CD4-positive, alpha-beta T cell treated with Interleukin-21 for 1 hour (primary cell): Measurements from ENCODE around the gene PKNOX2.

Source experiments
- DNase-seq: peaks from one replicate; pipeline ENCODE4 v3.0.0-alpha.2; 2020

PKNOX2 gene

GRCh38 chr11:125289419-125290098 lies 125.0 kb downstream of the PKNOX2 start:
- no peak for DNase-seq

- no peak for DNase-seq
These were observed 125.7 kb downstream of the PKNOX2 start for GRCh38 chr11:125290263-125290662.

- no peak for DNase-seq
These were observed 127.5 kb downstream of the PKNOX2 start for GRCh38 chr11:125292100-125292499.

GRCh38 chr11:125293596-125293995 lies 129.0 kb downstream of the PKNOX2 start:
- DNase-seq = no peak

DNA sequence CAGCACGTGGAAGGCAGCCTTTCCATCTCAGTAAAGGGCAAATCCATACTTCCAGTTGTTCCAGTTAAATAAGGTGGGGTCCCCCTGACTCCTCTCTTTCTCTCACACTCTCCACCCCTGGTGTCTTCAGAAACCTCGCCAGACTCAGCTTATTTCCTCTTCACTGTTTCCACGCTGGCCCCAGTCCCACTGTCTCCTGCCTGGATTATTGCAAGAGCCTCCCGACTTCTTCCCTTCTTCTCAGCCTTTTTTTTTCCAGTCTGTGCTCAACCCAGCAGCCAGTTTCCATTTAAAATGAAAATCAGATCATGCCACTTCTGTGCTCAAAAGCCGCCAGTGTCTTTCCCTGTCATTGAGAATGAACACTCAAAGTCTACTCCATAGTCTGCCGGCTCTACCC lies 131.4 kb downstream of the PKNOX2 start:
- no peak for DNase-seq

DNA sequence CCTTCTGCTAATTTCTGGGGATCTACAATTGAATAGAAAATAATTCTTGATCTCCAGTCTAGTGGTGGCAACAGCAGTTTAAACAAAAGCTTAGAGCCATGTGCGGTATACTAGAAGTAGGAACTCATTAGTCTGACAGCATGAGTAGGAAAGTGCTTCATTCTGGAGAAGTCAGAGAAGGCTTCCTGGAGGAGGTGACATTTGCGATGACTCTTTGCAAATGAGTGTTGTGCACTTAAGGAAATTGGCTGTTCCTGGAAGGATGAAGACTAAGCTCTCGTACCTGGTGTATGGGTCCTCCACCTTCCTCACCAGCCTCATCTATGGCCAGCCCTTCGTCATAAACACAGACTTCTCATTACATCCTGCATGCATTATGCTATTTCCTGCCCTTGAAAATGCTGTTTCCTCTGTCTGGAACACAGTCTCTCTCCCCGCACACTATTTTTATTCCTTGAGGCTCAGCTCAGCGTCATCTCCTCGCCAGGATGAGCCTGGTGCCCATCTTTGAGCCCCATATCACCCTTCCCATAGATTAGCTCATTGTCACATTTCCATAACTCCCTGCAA lies 132.9 kb downstream of the PKNOX2 start:
- DNase-seq = no peak

GRCh38 chr11:125299061-125299615 lies 134.6 kb downstream of the PKNOX2 start:
- DNase-seq = no peak

DNA sequence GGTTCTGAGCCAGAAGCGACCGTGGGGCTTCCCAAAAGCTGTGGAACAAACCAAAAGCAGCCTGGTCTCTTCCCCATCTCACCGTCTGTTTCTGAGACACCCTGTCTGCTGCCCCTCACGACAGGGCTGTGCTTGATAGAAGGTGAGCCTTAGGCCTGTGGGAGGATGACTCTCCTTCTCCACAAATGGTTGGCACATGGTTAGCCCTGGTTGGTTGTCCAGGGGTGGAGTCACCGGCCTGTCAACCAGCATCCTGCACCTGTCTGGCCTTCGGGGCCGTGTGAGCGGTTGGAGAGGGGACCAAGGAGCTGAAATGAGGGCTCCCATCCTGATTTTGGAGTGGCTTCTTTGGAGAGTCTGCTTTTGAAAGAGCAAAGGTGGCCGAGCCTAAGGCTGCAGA lies 135.3 kb downstream of the PKNOX2 start:
- DNase-seq = no peak

DNA sequence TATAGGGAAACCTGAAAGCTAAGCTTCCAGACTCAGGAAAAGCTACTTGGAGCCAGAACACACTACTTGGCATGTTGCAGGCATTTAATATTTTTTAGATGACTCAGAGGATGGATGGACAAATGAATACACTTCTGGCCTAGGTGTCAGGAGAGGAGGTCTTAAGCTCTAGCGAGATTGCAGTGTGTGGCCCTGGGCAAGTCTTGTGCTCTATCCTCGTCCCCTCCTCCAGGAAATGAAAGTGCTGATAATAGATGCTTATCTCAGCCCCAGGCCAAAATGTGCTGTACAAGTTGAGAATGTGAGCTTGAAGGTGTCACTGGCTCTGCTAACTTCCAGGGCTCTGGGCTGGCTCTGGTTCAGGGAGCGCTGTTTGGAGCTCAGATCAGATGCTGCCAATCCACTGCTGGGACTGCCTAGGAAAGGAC lies 136.3 kb downstream of the PKNOX2 start:
- no peak for DNase-seq

- no peak for DNase-seq
These were observed 136.8 kb downstream of the PKNOX2 start for GRCh38 chr11:125301346-125301745.

- no peak for DNase-seq
These were observed 138.6 kb downstream of the PKNOX2 start for GRCh38 chr11:125303186-125303585.

DNA sequence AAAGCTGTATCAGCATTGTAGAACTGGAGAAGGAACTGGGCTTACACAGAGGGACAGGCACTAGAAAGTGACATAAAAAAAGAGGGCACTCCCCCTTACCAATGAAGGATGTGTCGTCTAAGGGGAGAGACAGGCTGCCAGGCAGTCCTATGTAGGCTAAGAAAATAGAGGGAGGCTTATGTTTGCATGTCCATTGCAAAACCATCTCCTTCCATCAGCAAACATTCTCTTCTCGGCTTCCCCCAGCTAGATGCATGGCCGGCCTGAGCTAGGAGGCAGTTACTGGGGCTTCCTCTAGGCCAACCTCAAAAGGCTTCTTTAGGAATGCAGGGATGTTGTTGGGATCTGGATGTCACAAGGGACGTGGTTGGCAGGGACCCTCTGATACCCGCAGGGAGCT lies 139.1 kb downstream of the PKNOX2 start:
- DNase-seq = no peak

DNA sequence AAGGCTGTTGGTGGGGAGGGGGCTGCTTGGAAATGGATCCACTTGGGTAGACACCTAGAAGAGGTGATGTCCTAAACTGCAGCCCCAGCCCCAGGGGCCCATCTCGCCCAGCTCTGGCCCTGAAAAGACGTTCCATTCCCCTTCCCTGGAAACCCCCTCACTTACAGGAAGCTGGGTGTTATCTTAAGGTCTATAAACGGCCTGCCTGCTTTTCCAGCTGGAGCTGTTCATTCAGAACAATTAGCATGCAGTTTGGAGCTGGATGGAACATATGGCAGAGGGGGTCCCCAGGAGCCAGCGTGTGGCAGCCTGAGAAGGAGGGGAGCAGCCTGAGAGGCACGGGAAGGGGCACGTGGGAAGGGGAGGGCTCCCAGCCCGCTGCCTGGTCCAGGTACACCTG lies 139.6 kb downstream of the PKNOX2 start:
- no peak for DNase-seq

- DNase-seq = no peak
These were observed 140.3 kb downstream of the PKNOX2 start for GRCh38 chr11:125304876-125305275.

GRCh38 chr11:125305345-125305744 lies 140.8 kb downstream of the PKNOX2 start:
- DNase-seq = no peak

- no peak for DNase-seq
These were observed 141.9 kb downstream of the PKNOX2 start for GRCh38 chr11:125306476-125306875.

DNA sequence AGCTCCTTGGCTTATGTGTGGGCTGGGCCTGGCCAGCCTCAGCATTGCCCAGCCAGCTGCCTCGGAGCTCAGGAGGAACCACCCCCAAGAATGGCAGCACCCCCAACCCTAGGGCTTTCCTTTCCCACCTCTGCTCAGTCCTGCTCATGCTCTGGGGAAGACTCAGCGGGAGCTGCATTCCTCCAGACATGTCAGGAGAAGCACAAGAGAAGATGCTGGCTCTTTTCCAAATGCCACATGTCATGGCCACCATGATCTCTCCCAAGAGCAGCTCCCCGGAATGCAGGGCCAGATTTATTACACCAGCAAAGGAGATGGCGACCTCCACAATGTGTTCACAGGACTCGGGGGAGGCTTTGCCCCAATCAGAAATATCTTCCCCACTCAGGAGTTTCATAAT lies 143.7 kb downstream of the PKNOX2 start:
- no peak for DNase-seq

DNA sequence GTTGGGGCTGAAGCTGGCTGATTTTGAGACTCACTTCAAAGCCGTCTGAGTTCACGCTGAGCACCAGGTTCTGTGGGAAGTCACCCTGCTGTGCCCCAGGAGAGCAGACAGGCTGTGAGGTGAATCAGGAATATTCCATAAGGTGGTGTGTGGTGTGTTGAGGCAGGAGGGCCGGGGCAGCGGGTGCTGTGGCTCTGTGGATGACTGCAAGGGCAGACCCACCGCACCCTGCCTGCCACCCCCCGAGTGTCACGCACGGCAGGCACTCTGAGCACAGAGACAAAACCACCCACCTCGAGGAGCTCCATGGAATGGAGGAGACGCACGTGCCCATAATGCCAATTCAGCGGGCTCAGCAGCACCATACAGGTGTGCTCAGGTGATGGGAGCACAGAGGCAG lies 147.8 kb downstream of the PKNOX2 start:
- no peak for DNase-seq

DNA sequence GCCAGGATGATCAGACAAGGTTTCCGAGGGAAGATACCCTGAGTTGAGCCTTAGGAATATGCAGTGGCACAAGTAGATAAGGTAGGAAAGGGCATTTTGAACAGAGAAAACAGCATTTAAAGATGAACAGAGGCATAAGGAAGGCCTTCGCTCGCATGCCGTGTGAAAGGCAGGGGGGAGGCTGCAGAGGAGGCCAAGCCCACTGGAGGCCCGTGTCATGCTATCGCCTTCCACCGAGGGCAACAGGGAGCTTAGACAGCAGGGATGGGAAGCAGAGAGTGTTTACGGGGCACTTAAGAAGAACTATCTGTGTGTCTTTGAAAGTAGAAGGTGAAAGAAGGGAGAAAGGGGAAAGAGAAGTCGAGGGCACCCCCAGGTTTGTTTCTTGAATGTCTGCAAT lies 148.3 kb downstream of the PKNOX2 start:
- DNase-seq = no peak

DNA sequence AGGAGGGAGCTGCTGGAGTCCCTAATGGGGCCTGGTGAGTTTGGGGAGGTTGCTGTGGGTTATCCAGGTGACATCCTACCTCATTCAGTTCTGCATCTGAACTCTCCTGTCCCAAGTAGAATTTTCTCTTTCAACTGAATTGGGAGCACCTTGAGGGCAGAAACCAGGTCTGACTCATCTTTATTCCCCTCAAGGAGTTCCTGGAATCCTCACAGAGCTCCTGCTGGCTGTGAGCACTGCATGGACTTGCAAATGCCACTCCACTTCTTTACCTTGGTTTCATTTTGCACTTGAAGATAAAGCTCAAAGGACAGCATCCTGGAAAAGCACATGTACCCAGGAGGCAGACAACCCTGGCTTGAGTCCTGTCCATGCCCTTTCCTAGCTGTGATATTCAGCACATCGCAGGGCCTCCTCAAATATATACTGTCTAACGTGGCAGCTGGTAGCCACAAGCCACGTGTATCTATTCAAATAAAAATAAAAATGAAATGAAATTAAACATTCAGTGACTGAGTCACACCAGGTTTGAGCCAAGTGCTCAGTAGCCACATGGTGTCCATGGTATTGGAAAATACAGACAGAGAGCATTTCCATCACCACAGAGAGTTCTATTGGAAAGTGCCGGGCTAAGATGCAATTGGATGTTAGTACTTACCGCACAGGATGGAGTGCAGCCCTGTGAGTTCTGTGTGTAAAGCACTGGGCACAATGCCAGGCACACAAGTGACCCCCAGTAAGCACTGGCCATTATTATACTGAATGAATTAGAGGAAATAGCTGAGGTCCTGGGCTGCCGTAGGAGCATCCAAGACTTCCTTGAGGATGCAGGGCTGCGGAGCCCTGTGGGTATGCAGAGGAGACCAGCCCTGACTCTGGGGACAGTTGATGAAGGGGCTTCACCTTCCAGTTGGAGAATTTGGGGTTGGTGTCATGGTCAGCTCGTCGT lies 149.0 kb downstream of the PKNOX2 start:
- DNase-seq = no peak

GRCh38 chr11:125314276-125315078 lies 149.9 kb downstream of the PKNOX2 start:
- DNase-seq = no peak

DNA sequence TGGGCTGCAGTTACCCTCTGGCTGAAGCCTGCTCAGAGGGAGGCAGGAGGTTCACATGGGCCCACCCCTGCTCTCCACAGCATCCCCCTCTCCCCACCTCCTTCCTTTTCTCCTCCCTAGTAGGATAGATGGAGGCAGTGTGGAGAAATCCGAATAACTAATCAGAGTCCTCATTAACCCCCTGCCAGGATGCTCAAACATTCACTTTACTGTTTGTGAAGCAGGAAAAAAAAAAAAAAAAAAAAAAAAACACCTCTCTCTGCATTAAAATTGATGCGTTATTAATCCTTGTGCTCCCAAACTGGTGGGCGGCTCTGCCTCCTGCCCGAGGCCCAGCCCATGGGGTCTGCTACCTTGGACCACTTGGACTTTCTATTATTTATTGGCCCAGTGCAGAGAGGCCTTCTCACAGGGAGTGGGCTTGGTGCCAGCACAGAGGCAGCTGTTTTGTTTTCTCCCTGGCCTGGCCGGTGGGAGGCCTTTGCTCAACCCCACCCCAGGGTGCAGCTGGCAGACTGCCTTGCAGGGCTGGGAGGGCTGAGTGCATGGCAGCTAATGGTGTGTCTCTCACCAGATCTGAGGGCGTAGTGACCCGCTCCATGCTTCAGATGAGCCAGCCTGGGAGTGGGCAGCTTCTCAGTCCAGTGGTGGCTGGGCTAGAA lies 150.7 kb downstream of the PKNOX2 start:
- no peak for DNase-seq
